B cell (primary cell): ENCODE measurements around the gene ZNF581. TPM values are rescaled to one million over a fixed set of nuclear protein-coding genes. Genes with fewer than 3 reads are reported as not detected.

ENCODE experiments used
- ATAC-seq: fragments of 200-7000 bp; cut with Tn5 transposase; one replicate; pipeline ENCODE4 v1.10.0; 2021; ENCODE audit warnings: low read depth, mild to moderate bottlenecking, moderate number of reproducible peaks, moderate library complexity
- CTCF ChIA-PET: fragments of 350-600 bp; sonication (Branson Sonifier 250); formaldehyde crosslinking; loops from one replicate; lab custom pipeline; 2021; ENCODE audit warnings: antibody characterized with exemption, inconsistent platforms; lab: Charles Lee
- POLR2A ChIA-PET: fragments of 350-600 bp; sonication (Branson Sonifier 250); formaldehyde crosslinking; loops from one replicate; lab custom pipeline; 2021; ENCODE audit warnings: antibody characterized with exemption; lab: Charles Lee
- DNase-seq: peaks from one replicate; pipeline ENCODE4 v3.0.0; 2013
- H2AFZ ChIP-seq: 2 replicates; pipeline ENCODE4 v1.6.1; 2012; ENCODE audit warnings: mild to moderate bottlenecking, low read depth, low read length; ENCODE audit not compliant: insufficient read depth, poor library complexity, severe bottlenecking
- H3K27ac ChIP-seq, 2 donors: 1 replicate in 1 of 2; 2 replicates in 1 of 2; pipeline ENCODE4 v1.5.1; 2012 to 2013; ENCODE audit warnings: low read length in 2 of 2, mild to moderate bottlenecking in 2 of 2, moderate library complexity in 1 of 2
- H3K27me3 ChIP-seq, 4 experiments: fragments of 200-600 bp in 1 of 4; sonication (generic) in 1 of 4; replicated peaks in 1 of 4; 1 replicate in 2 of 4; 2 replicates in 2 of 4; pipeline versions ENCODE4 v1.6.1 to v1.7.0; 2013 to 2016; ENCODE audit warnings: low read length in 3 of 4, mild to moderate bottlenecking in 2 of 4, mixed read lengths in 1 of 4, moderate library complexity in 1 of 4; ENCODE audit not compliant: insufficient read depth in 4 of 4, control insufficient read depth in 3 of 4; ENCODE audit errors: control extremely low read depth in 1 of 4
- H3K36me3 ChIP-seq, 2 experiments: replicated peaks in 1 of 2; 1 replicate in 1 of 2; 2 replicates in 1 of 2; pipeline versions ENCODE4 v1.6.1 to v1.7.1; 2013; ENCODE audit warnings: low read length in 1 of 2; ENCODE audit not compliant: insufficient read depth in 2 of 2, control insufficient read depth in 1 of 2; ENCODE audit errors: control extremely low read depth in 1 of 2, extremely low read depth in 1 of 2
- H3K4me1 ChIP-seq, 2 donors: fragments of 200-600 bp in 1 of 2; sonication (generic) in 1 of 2; 1 replicate in 1 of 2; 2 replicates in 1 of 2; pipeline versions ENCODE4 v1.5.1 to v1.6.1; 2013 to 2017; ENCODE audit warnings: low read length in 2 of 2; ENCODE audit not compliant: control insufficient read depth in 2 of 2, insufficient read depth in 2 of 2
- H3K4me2 ChIP-seq: replicated peaks from 2 replicates; pipeline ENCODE3; 2012; ENCODE audit warnings: mild to moderate bottlenecking, low read depth, low read length; ENCODE audit not compliant: poor library complexity, severe bottlenecking
- H3K4me3 ChIP-seq, 5 experiments: fragments of 200-600 bp in 1 of 5; sonication (generic) in 1 of 5; 1 replicate in 3 of 5; 2 replicates in 2 of 5; pipeline versions ENCODE4 v1.5.1 to v1.7.0; 2011 to 2016; ENCODE audit warnings: low read length in 4 of 5, mild to moderate bottlenecking in 4 of 5, low read depth in 2 of 5, control low read depth in 1 of 5, moderate library complexity in 1 of 5; ENCODE audit not compliant: insufficient read depth in 1 of 5; ENCODE audit errors: control extremely low read depth in 1 of 5, extremely low read depth in 1 of 5
- H3K79me2 ChIP-seq: fragments of 200-600 bp; sonication (generic); one replicate; pipeline ENCODE4 v1.6.0; 2016; ENCODE audit warnings: low read length; ENCODE audit not compliant: control insufficient read depth, insufficient read depth
- H3K9ac ChIP-seq: fragments of 200-600 bp; sonication (generic); 2 replicates; pipeline ENCODE4 v1.6.1; 2017; ENCODE audit warnings: mild to moderate bottlenecking, low read length, moderate library complexity
- H3K9me3 ChIP-seq, 3 donors: one replicate each; pipeline versions ENCODE4 v1.6.1 to v1.7.1; 2013; ENCODE audit warnings: low read length in 2 of 3; ENCODE audit not compliant: control insufficient read depth in 2 of 3, insufficient read depth in 1 of 3; ENCODE audit errors: control extremely low read depth in 1 of 3
- H4K20me1 ChIP-seq: 2 replicates; pipeline ENCODE4 v1.6.0; 2012; ENCODE audit warnings: mild to moderate bottlenecking, low read length; ENCODE audit not compliant: insufficient read depth, control insufficient read depth, poor library complexity, severe bottlenecking
- H3K27ac Mint-ChIP-seq: one replicate; pipeline ENCODE4 v1.8.0; 2021; ENCODE audit warnings: mixed read lengths
- H3K27me3 Mint-ChIP-seq: one replicate; pipeline ENCODE4 v1.8.0; 2021; ENCODE audit warnings: mixed read lengths
- H3K4me1 Mint-ChIP-seq: one replicate; pipeline ENCODE4 v1.8.0; 2021; ENCODE audit warnings: mixed read lengths
- H3K4me3 Mint-ChIP-seq: one replicate; pipeline ENCODE4 v1.8.0; 2021; ENCODE audit warnings: mixed read lengths
- H3K9me3 Mint-ChIP-seq: one replicate; pipeline ENCODE4 v1.8.0; 2022; ENCODE audit warnings: mixed read lengths; ENCODE audit not compliant: insufficient read depth
- EZH2 ChIP-seq: IDR thresholded peaks from 2 replicates; pipeline ENCODE4 v1.6.1; 2012; ENCODE audit warnings: borderline replicate concordance, low read depth, mild to moderate bottlenecking, moderate library complexity, low read length; ENCODE audit not compliant: insufficient read depth, poor library complexity, severe bottlenecking
- WGBS: methylation state at CpG from one replicate; pipeline ENCODE4 v1.1.5; 2013; ENCODE audit warnings: missing lambda C conversion rate; ENCODE audit not compliant: insufficient coverage; 5-methylcytosine and 5-hydroxymethylcytosine counted together
- intact Hi-C: fragments of 100-400 bp; cut with micrococcal nuclease; formaldehyde crosslinking; loops from one replicate; pipeline ENCODE4 v1.10.0; 2022
- polyA plus RNA-seq: library from polyadenylated mRNA; depleted of rRNA; stranded (reverse); fragments of >200 nt; gene quantifications from 2 replicates; pipeline ENCODE4 v1.2.3, GENCODE V29; 2012
- total RNA-seq, 2 donors: library from RNA; stranded (reverse); fragments of 120-200 nt in 1 of 2; gene quantifications; 1 replicate in 1 of 2; 2 replicates in 1 of 2; pipeline versions ENCODE4 v1.2.3 to v1.2.4, GENCODE V29; 2013 to 2022
- TF ChIP-seq, protein P1 (sequence below): fragments of 200-600 bp; IDR thresholded peaks from one replicate; pipeline ENCODE4 v1.8.0; 2022; ENCODE audit warnings: antibody characterized with exemption, mild to moderate bottlenecking

The ZNF581 gene
- total and polyA plus RNA-seq, 2 donors (not counting 1 experiment from before 2014, with no cell fraction given), result 48.2 to 51.3 TPM

- peak overlapping the region; percentile 80 for H3K9ac ChIP-seq
- peaks cover 72% of the 10 kb centered on the region for H3K79me2 ChIP-seq
- DNase-seq (no peak), ATAC-seq (no peak)
- H3K4me3 ChIP-seq, result peak overlapping the region in 1 of 5 experiments; percentile 93
- H3K36me3 ChIP-seq, result peaks cover 0 to 61% of the 10 kb centered on the region in 2 experiments
- peaks cover 0 to 2% (median 0%) of the 10 kb centered on the region in 3 donors for H3K9me3 ChIP-seq
- H3K27me3 Mint-ChIP-seq, result no peaks in the 10 kb centered on the region
- ChIA-PET CTCF (interaction anchor here (1.1 to 1.8 kb wide), 7 partner anchors 21 to 132 kb away, joined by 3 to 6 read pairs (median 4); partner anchors contain the start of gene U2AF2), POLR2A (interaction anchor here (1.3 to 1.5 kb wide), 3 partner anchors 22 to 30 kb away, joined by 3 to 8 read pairs (median 4); partner anchors contain the start of gene U2AF2)
- H2AFZ ChIP-seq, result no peak overlapping the region
- peaks cover 66% of the 10 kb centered on the region for H3K4me1 Mint-ChIP-seq
- no peaks in the 10 kb centered on the region for H3K27me3 ChIP-seq
- peaks cover 73% of the 10 kb centered on the region for H4K20me1 ChIP-seq
- H3K9me3 Mint-ChIP-seq, result no peaks in the 10 kb centered on the region
- intact Hi-C loops, result loop anchor here (5.0 kb wide), 3 partner anchors 35 to 1475 kb away; partner anchors contain the start of genes PPP1R12C, RPS9, ZNF580 and ZNF581
- TF ChIP-seq EZH2, result no peak
- TF ChIP-seq, protein P1, sequence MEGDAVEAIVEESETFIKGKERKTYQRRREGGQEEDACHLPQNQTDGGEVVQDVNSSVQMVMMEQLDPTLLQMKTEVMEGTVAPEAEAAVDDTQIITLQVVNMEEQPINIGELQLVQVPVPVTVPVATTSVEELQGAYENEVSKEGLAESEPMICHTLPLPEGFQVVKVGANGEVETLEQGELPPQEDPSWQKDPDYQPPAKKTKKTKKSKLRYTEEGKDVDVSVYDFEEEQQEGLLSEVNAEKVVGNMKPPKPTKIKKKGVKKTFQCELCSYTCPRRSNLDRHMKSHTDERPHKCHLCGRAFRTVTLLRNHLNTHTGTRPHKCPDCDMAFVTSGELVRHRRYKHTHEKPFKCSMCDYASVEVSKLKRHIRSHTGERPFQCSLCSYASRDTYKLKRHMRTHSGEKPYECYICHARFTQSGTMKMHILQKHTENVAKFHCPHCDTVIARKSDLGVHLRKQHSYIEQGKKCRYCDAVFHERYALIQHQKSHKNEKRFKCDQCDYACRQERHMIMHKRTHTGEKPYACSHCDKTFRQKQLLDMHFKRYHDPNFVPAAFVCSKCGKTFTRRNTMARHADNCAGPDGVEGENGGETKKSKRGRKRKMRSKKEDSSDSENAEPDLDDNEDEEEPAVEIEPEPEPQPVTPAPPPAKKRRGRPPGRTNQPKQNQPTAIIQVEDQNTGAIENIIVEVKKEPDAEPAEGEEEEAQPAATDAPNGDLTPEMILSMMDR, result no peak
- peak overlapping the region; percentile 70 for H3K27ac Mint-ChIP-seq
- H3K27ac ChIP-seq, result peak overlapping the region; percentile 87 to 93
- peak overlapping the region; percentile 82 for H3K4me2 ChIP-seq
- H3K4me1 ChIP-seq, result peaks cover 50 to 70% of the 10 kb centered on the region in 2 donors
- 66% methylated on average over 5 of the region's 7 CpGs for WGBS
- H3K4me3 Mint-ChIP-seq, result peak overlapping the region; percentile 95
These were observed 33.5 kb downstream of the ZNF581 start for GRCh38 chr19:55676889-55677505.

- 56% methylated on average over 6 of the region's 6 CpGs for WGBS
- H3K9me3 Mint-ChIP-seq, result no peaks in the 10 kb centered on the region
- DNase-seq (no peak), ATAC-seq (no peak)
- Histone ChIP-seq H3K79me2 (peaks cover 78% of the 10 kb centered on the region), H3K27ac (peak overlapping the region; percentile 87 to 93), H3K9ac (peak overlapping the region; percentile 80), H3K4me1 (peaks cover 50 to 70% of the 10 kb centered on the region in 2 donors), H3K27me3 (no peaks in the 10 kb centered on the region), H3K4me3 (peak overlapping the region in 4 of 5 experiments; percentile 6 to 93 (median 26)), H3K4me2 (peak overlapping the region; percentile 82), H2AFZ (no peak overlapping the region), H3K36me3 (peaks cover 0 to 60% of the 10 kb centered on the region in 2 experiments), H4K20me1 (peaks cover 72% of the 10 kb centered on the region), H3K9me3 (peaks cover 0 to 2% (median 0%) of the 10 kb centered on the region in 3 donors)
- ChIA-PET POLR2A (interaction anchor here (0.6 to 1.5 kb wide), 3 partner anchors 23 to 1432 kb away, joined by 3 to 8 read pairs (median 6); partner anchors contain the start of genes U2AF2 and ZNF581), CTCF (interaction anchor here (1.1 to 1.8 kb wide), 3 partner anchors 22 to 26 kb away, joined by 4 to 6 read pairs (median 5); partner anchors contain the start of gene U2AF2)
- H3K4me1 Mint-ChIP-seq, result peaks cover 64% of the 10 kb centered on the region
- intact Hi-C loops, result loop anchor here (1.0 to 5.0 kb wide), 4 partner anchors 35 to 1475 kb away; partner anchors contain the start of genes PPP1R12C, RPS9, ZNF580 and ZNF581
- no peak for TF ChIP-seq EZH2
- TF ChIP-seq, protein P1, result no peak
- peak overlapping the region; percentile 96 for H3K27ac Mint-ChIP-seq
- H3K27me3 Mint-ChIP-seq, result no peaks in the 10 kb centered on the region
- H3K4me3 Mint-ChIP-seq, result peak overlapping the region; percentile 95
These were observed 34.2 kb downstream of the ZNF581 start for GRCh38 chr19:55677572-55678028.
